ENCODE data around the gene GSTM3. TPM values are rescaled to one million over a fixed set of nuclear protein-coding genes. Genes with fewer than 3 reads are reported as not detected.
A peak's percentile ranks its signal among the peaks of the same experiment; 100 is the strongest.

GSTM3 gene
- total and polyA plus RNA-seq, 10 of the 15 experiments (the other 5 are each of a cell fraction or from before 2014, with no cell fraction given), result not detected

DNA sequence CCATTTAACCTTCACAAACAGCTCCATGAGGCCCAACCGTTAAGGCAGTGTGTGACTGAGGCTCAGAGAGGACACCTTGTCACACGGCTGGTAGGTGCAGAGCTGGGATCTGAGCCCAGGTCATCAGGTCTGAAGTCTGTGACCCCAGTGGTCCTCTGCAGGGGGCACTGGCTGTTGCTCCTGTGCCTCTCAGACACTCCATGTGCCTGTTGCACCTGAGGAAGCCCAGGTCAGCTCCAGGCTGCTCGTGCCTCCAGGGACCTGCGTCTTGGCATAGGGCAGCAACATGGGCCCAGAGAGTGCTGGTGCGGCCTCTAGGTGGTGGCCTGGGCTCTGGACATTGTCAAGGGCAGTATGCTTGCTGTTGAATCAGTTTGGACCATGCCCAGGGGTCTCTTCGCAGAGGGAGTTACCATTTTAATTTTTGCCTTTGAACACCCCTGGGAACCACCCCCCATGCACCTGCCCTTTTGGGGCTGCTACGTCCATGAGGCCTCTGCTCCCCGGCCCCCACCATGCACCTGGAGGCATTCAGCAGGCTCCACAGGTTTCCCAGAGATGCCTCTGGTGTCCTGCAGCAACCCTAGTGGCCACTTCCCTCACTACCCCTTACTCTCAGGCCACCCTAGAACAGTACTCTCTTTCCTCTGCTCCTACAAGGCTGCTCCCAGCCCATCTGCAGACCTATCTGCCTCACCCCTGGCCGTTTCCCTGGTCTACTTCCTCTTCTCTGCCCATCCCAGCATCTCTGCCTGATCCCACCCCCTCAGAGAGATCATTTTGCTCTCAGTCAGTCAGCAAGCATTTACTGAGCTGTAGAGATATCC is 48.1 kb upstream of the GSTM3 start:
- ChIA-PET CTCF (interaction anchor here (0.7 to 27.2 kb wide), 4 partner anchors 14 to 191 kb away, joined by 3 to 759 read pairs (median 8); partner anchors contain the start of gene AHCYL1), POLR2A (no interaction called here), RAD21 (ENCODE audit: unreplicated experiment) (interaction anchor here (1.0 kb wide), 1 partner anchor 12 kb away, joined by 3 read pairs; no protein-coding TSS in a partner anchor), SMC1A (ENCODE audit: uncharacterized antibody, unreplicated experiment) (interaction anchor here (23.1 kb wide), 1 partner anchor 194 kb away, joined by 431 read pairs; the partner anchor contains the start of gene AHCYL1)
- no peak for DNase-seq (ENCODE audit: low read depth, low spot score)
- WGBS (ENCODE audit: insufficient coverage, insufficient replicate concordance, low lambda C conversion rate, missing lambda C conversion rate), result 70% methylated on average over 9 of the region's 9 CpGs
- intact Hi-C loops (cut with micrococcal nuclease; ENCODE audit: unreplicated experiment) (no loop called here), in situ Hi-C loops (cut with MboI) (no loop called here)
- peak; percentile 67 for ATAC-seq
- no TSS peak for BruUV-seq (replicated peaks)
- H3K4me1 ChIP-seq (ENCODE audit: control insufficient read depth, insufficient read depth, low read length), result peaks cover 11% of the 10 kb centered on the region
- H3K9ac ChIP-seq (ENCODE audit: control insufficient read depth, insufficient read depth, low read length), result no peak overlapping the region
- no peaks in the 10 kb centered on the region for H4K20me1 ChIP-seq (ENCODE audit: control insufficient read depth, insufficient read depth)
- H3K79me2 ChIP-seq (ENCODE audit: control insufficient read depth, insufficient read depth, low read length), result no peaks in the 10 kb centered on the region
- no peaks in the 10 kb centered on the region; a peak in 1 of 4 replicates for H3K27me3 ChIP-seq (replicated peaks in 1 of 2; ENCODE audit: control insufficient read depth in 2 of 2, insufficient read depth in 2 of 2, low read length in 1 of 2)
- TF ChIP-seq NRF1 (conservative IDR thresholded peaks at IDR 0.05; ENCODE audit: low read depth, low read length) (no peak), RAD21 (IDR thresholded peaks at IDR 0.05; ENCODE audit: insufficient read depth, low read depth, low read length) (0 out of 2 replicates have a peak, but pooled peaks have one; percentile 3), BRCA1 (IDR thresholded peaks at IDR 0.05; ENCODE audit: low read depth, low read length) (no peak)
- TF ChIP-seq, protein P1, sequence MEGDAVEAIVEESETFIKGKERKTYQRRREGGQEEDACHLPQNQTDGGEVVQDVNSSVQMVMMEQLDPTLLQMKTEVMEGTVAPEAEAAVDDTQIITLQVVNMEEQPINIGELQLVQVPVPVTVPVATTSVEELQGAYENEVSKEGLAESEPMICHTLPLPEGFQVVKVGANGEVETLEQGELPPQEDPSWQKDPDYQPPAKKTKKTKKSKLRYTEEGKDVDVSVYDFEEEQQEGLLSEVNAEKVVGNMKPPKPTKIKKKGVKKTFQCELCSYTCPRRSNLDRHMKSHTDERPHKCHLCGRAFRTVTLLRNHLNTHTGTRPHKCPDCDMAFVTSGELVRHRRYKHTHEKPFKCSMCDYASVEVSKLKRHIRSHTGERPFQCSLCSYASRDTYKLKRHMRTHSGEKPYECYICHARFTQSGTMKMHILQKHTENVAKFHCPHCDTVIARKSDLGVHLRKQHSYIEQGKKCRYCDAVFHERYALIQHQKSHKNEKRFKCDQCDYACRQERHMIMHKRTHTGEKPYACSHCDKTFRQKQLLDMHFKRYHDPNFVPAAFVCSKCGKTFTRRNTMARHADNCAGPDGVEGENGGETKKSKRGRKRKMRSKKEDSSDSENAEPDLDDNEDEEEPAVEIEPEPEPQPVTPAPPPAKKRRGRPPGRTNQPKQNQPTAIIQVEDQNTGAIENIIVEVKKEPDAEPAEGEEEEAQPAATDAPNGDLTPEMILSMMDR (IDR thresholded peaks at IDR 0.05 in 2 of 3, conservative IDR thresholded peaks at IDR 0.05 in 1 of 3; ENCODE audit: control insufficient read depth in 2 of 3, extremely low read depth in 1 of 3, insufficient read depth in 1 of 3, low read depth in 3 of 3, low read length in 3 of 3), result peak in 2 of 3 experiments; percentile 35 to 36; a peak in 3 of 6 replicates
- no peak for FAIRE-seq
- H3K4me3 ChIP-seq, result no peak overlapping the region
- no peaks in the 10 kb centered on the region for H3K36me3 ChIP-seq (ENCODE audit: control insufficient read depth in 2 of 2, insufficient read depth in 2 of 2, low read length in 1 of 2)
- no peak overlapping the region for H3K27ac ChIP-seq (ENCODE audit: control insufficient read depth, insufficient read depth)
- H3K9me3 ChIP-seq (replicated peaks; ENCODE audit: control insufficient read depth, insufficient read depth, low read length), result no peaks in the 10 kb centered on the region
- no peak overlapping the region for H2AFZ ChIP-seq (ENCODE audit: control insufficient read depth, low read depth, low read length)
- no peak overlapping the region for H3K4me2 ChIP-seq (ENCODE audit: control insufficient read depth, insufficient read depth)

All from GM12878 (cell line).